BJ (cell line): ENCODE results near the gene IGSF21. TPM values are rescaled to one million over a fixed set of nuclear protein-coding genes. Genes with fewer than 3 reads are reported as not detected.

Experiments used
- CTCF ChIA-PET: fragments of 350-600 bp; formaldehyde crosslinking; extraction: SDS; loops from one replicate; lab custom pipeline; 2021; ENCODE audit warnings: antibody characterized with exemption, inconsistent platforms; lab: Yijun Ruan, JAX
- POLR2A ChIA-PET: fragments of 300-600 bp; sonication (Branson Sonifier 250); formaldehyde crosslinking; extraction: SDS; loops from one replicate; lab custom pipeline; 2021; ENCODE audit warnings: antibody characterized with exemption; lab: Charles Lee
- DNase-seq: peaks from one replicate; pipeline ENCODE4 v3.0.0-alpha.2; 2011; ENCODE audit warnings: low read depth
- H3K27me3 ChIP-seq: 2 replicates; pipeline ENCODE4 v1.6.0; 2011; ENCODE audit warnings: low read length; ENCODE audit not compliant: control insufficient read depth, insufficient read depth
- H3K36me3 ChIP-seq: 2 replicates; pipeline ENCODE4 v1.5.1; 2011; ENCODE audit warnings: low read length; ENCODE audit not compliant: control insufficient read depth, insufficient read depth
- H3K4me3 ChIP-seq: 2 replicates; pipeline ENCODE4 v1.5.1; 2011; ENCODE audit warnings: low read depth, mild to moderate bottlenecking, control low read depth, low read length
- polyA plus RNA-seq: library from polyadenylated mRNA; depleted of rRNA; stranded (reverse); fragments of >200 nt; gene quantifications from 2 replicates; pipeline ENCODE4 v1.2.3, GENCODE V29; 2011
- TF ChIP-seq, protein P1 (sequence below): IDR thresholded peaks from 2 replicates; pipeline ENCODE4 v1.5.1; 2011; ENCODE audit warnings: low read depth, mild to moderate bottlenecking, control low read depth, inconsistent platforms, low read length, moderate library complexity; ENCODE audit not compliant: insufficient read depth

The IGSF21 gene
- polyA plus RNA-seq, 1 experiment = not detected

GRCh38 chr1:18283601-18284385 is 176.2 kb downstream of the IGSF21 start:
- ChIA-PET CTCF (no interaction called here), POLR2A (no interaction called here)
- no peaks in the 10 kb centered on the region for H3K36me3 ChIP-seq
- TF ChIP-seq, protein P1, sequence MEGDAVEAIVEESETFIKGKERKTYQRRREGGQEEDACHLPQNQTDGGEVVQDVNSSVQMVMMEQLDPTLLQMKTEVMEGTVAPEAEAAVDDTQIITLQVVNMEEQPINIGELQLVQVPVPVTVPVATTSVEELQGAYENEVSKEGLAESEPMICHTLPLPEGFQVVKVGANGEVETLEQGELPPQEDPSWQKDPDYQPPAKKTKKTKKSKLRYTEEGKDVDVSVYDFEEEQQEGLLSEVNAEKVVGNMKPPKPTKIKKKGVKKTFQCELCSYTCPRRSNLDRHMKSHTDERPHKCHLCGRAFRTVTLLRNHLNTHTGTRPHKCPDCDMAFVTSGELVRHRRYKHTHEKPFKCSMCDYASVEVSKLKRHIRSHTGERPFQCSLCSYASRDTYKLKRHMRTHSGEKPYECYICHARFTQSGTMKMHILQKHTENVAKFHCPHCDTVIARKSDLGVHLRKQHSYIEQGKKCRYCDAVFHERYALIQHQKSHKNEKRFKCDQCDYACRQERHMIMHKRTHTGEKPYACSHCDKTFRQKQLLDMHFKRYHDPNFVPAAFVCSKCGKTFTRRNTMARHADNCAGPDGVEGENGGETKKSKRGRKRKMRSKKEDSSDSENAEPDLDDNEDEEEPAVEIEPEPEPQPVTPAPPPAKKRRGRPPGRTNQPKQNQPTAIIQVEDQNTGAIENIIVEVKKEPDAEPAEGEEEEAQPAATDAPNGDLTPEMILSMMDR = no peak
- H3K27me3 ChIP-seq = no peaks in the 10 kb centered on the region
- no peak overlapping the region for H3K4me3 ChIP-seq
- no peak for DNase-seq

DNA sequence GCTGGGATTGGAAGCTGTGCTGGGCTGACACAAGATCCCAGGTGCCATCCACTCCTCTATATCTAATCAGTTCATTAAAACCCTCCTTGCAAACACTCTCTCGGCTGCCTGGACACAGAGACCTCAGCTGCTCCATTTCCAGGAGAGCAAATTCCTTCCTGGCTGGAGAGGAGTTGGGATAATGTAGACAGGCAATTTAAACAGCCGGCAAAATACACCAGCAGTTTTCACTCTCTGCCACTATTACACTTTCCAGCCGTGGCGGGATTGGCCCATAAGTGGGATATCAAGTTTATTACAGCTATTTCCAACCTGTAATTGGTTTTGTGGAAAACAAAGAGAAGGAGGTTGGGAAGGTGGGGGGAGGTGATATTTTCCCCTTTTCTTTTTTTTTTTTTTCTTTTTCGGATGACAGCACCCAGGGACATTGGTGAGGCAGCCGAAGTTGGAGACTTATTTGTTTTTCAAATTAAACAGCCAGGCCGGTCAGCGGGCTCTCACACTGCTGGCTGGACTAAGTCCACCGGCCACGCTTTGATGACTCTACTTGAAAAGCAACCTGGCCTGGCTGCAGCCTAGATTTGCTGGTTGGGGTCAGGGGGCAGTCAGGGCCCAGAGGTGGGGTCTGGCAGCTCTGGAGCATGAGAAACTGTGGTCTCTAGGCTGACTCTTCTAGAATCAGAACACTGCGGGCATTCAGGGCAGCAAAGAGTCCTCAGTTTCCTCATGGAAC is 177.4 kb downstream of the IGSF21 start:
- DNase-seq = no peak
- Histone ChIP-seq H3K27me3 (no peaks in the 10 kb centered on the region), H3K36me3 (no peaks in the 10 kb centered on the region), H3K4me3 (no peak overlapping the region)
- ChIA-PET POLR2A (no interaction called here), CTCF (interaction anchor here (0.5 kb wide), 1 partner anchor 50 kb away, joined by 3 read pairs; no protein-coding TSS in a partner anchor)
- TF ChIP-seq, protein P1 = no peak

DNA sequence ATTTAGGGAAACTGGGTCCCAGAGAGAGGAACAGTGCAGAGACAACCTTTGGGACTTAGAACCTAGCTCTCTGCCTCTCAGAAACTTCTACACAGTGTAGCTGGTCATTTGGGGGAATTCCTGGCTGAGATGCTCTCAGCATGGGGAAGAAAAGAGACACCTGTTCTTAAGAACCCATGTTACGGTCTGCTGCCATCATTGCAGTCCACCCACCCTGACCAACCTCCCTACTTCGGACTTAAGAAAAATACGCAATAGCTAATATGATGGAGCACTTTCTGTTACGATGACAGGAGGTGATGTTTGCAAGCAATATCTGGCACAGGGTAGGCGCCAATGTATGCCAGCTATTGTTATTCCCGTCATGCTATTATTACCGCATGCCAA is 177.9 kb downstream of the IGSF21 start:
- no peak for DNase-seq
- H3K4me3 ChIP-seq = no peak overlapping the region
- POLR2A ChIA-PET = no interaction called here
- CTCF ChIA-PET = interaction anchor here (0.5 kb wide), 1 partner anchor 51 kb away, joined by 3 read pairs; no protein-coding TSS in a partner anchor
- no peaks in the 10 kb centered on the region for H3K27me3 ChIP-seq
- H3K36me3 ChIP-seq = no peaks in the 10 kb centered on the region
- TF ChIP-seq, protein P1 = no peak

- CTCF ChIA-PET = interaction anchor here (0.6 kb wide), 2 partner anchors 26 to 209 kb away, joined by 3 to 4 read pairs; no protein-coding TSS in a partner anchor
- no peaks in the 10 kb centered on the region for H3K27me3 ChIP-seq
- POLR2A ChIA-PET = no interaction called here
- TF ChIP-seq, protein P1 = no peak
- no peaks in the 10 kb centered on the region for H3K36me3 ChIP-seq
- no peak for DNase-seq
- no peak overlapping the region for H3K4me3 ChIP-seq
Measured at GRCh38 chr1:18288722-18289121, 181.1 kb downstream of the IGSF21 start.

DNA sequence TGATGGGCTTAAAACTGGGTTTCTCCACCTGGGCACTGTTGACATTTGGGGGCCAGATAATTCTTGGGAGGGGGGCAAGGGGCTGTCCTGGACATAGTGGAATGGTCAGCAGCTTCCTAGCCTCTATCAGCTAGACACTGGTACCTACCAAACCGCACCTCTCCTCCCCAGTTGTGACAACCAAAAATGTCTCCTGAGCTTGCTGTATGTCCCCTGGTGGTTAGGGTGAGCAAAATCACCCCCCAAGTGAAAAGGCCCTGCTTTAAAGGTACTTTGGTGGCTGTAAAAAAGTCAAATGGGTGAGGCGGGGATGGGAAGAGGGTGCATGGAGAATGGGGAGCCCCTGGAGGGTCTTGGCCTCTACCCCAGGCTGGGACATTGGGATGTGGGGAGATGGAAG is 182.0 kb downstream of the IGSF21 start:
- ChIA-PET CTCF (no interaction called here), POLR2A (no interaction called here)
- no peak for DNase-seq
- H3K4me3 ChIP-seq = no peak overlapping the region
- TF ChIP-seq, protein P1 = no peak
- H3K27me3 ChIP-seq = no peaks in the 10 kb centered on the region
- H3K36me3 ChIP-seq = no peaks in the 10 kb centered on the region
